Transverse colon (tissue), 3 donors: ENCODE measurements around the gene GHRH.

Source experiments
- CTCF ChIP-seq, 5 experiments: fragments of 200-600 bp in 3 of 5; fragments of 450-650 bp in 2 of 5; sonication (generic) in 3 of 5; IDR thresholded peaks; 1 replicate in 2 of 5; 2 replicates in 3 of 5; pipeline ENCODE4 v1.5.1; 2016 to 2017; ENCODE audit warnings: antibody characterized with exemption in 5 of 5, inconsistent platforms in 3 of 5, mild to moderate bottlenecking in 2 of 5, moderate library complexity in 1 of 5
- POLR2A ChIP-seq: fragments of 450-650 bp; IDR thresholded peaks from one replicate; pipeline ENCODE4 v1.6.1; 2016; ENCODE audit warnings: antibody characterized with exemption, mild to moderate bottlenecking, moderate library complexity

GRCh38 chr20:37285664-37286374, 24.2 kb upstream of the GHRH start:
- TF ChIP-seq POLR2A (no peak), CTCF (IDR thresholded peaks at IDR 0.05) (no peak)
